Measurements from ENCODE around the gene TSKS.

The TSKS gene

DNA sequence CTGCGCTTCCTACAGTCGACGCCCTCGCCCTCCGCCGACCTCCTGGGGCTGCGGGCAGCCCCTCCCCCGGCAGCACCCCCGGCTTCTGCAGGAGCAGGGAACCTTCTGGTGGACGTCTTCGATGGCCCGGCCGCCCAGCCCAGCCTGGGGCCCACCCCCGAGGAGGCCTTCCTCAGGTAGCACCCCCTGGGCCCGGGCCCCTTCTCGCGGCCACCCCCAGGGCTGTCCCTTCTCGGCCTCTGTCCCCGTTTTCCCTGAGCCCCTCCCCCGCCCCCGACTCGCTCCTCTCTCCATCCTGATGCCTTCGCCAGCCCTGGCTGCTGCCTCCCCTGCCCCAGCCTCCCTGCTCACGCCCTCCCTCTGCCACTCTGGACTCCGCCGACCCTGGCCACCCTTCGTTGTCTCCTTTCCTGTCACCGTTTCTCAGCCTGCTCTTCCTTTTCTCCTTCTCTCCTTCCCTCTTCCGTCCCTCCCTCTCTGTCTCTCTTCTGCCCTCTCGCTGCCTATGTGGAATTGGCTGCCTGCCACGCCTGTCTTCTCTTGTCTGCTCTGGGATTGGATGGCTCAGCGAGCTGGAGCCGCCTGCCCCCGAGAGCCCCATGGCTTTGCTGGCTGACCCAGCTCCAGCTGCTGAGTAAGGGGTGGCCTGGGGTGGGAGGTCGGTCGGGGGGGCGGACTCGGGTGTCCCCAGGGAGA lies 39.0 kb upstream of the TSKS start:
- TF ChIP-seq, protein P1, sequence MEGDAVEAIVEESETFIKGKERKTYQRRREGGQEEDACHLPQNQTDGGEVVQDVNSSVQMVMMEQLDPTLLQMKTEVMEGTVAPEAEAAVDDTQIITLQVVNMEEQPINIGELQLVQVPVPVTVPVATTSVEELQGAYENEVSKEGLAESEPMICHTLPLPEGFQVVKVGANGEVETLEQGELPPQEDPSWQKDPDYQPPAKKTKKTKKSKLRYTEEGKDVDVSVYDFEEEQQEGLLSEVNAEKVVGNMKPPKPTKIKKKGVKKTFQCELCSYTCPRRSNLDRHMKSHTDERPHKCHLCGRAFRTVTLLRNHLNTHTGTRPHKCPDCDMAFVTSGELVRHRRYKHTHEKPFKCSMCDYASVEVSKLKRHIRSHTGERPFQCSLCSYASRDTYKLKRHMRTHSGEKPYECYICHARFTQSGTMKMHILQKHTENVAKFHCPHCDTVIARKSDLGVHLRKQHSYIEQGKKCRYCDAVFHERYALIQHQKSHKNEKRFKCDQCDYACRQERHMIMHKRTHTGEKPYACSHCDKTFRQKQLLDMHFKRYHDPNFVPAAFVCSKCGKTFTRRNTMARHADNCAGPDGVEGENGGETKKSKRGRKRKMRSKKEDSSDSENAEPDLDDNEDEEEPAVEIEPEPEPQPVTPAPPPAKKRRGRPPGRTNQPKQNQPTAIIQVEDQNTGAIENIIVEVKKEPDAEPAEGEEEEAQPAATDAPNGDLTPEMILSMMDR (IDR thresholded peaks at IDR 0.05): no peak

- TF ChIP-seq, protein P1 (IDR thresholded peaks at IDR 0.05): no peak
Measured at GRCh38 chr19:49801401-49801888, 38.3 kb upstream of the TSKS start.

DNA sequence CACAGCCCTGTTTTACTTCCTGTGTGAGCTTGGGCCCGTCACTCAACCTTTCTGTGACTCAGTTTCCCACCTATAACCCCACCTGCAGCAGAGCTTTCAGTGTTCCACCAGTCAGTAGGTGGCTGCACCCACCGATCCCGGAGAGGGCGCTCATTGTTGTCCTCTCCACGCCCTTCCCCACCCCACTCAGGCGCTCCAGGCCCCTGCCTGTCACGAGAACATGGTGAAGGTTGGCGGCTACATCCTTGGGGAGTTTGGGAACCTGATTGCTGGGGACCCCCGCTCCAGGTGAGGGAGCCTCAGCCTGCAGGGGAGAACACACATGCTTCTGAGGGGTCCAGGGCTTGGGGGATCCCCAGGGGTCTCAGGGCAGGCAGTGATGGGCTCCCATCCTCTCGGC lies 37.7 kb upstream of the TSKS start:
- TF ChIP-seq, protein P1 (IDR thresholded peaks at IDR 0.05): no peak

DNA sequence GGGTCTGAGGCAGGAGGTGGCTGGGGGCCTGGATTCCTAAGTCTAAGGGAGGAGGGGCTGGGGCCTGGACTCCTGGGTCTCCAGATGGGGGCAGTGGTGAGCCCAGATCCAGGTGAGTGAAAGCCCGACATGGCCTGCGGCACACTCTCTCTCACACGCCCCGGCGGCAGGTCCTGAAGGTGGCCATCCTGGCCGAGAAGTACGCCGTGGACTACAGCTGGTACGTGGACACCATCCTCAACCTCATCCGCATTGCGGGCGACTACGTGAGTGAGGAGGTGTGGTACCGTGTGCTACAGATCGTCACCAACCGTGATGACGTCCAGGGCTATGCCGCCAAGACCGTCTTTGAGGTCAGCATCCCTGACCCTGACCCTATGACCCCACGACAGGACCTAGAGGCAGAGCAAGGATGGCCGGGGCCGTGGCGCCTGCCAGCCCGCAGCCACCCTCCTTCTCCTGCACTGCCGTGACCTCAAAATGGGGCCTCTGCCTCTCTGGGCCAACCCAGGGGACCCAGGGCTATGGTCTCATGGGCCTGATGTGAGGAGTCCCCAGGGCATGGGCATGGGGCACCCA lies 36.8 kb upstream of the TSKS start:
- TF ChIP-seq, protein P1 (IDR thresholded peaks at IDR 0.05): no peak; the same call in 1 of the 2 replicates

- TF ChIP-seq, protein P1 (IDR thresholded peaks at IDR 0.05): no peak
Measured at GRCh38 chr19:49799271-49799797, 36.2 kb upstream of the TSKS start.

GRCh38 chr19:49798574-49798973 lies 35.5 kb upstream of the TSKS start:
- TF ChIP-seq, protein P1 (IDR thresholded peaks at IDR 0.05): no peak

DNA sequence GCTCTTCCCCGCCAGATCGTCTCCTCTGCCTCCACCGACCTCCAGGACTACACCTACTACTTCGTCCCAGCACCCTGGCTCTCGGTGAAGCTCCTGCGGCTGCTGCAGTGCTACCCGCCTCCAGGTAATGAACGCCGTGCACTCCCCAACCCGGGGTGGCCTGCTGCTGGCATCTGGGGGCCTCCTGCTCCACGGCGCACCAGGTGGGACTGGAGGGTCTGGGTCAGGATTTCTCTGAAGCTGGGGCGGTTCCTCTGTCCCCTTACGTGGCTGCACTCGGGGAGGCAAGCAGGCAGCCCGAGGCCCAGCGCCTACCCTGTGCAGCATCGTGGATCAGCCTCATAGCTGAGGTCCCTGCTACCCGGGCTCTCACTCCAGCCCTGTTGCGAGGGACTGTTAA lies 32.5 kb upstream of the TSKS start:
- TF ChIP-seq, protein P1 (IDR thresholded peaks at IDR 0.05): no peak
